Pancreas (tissue), 10 donors: ENCODE data around the gene CD74. TPM values are rescaled to one million over a fixed set of nuclear protein-coding genes. Genes with fewer than 3 reads are reported as not detected.
A peak's percentile ranks its signal among the peaks of the same experiment; 100 is the strongest.

Source experiments
- ATAC-seq, 4 donors: fragments of 200-7000 bp; cut with Tn5 transposase; one replicate each; pipeline versions ENCODE4 v1.8.0 to v1.9.1; 2020; ENCODE audit warnings: mild to moderate bottlenecking in 4 of 4, moderate library complexity in 4 of 4
- DNase-seq, 6 donors: peaks; one replicate each; pipeline ENCODE4 v3.0.0-alpha.2; 2020
- FAIRE-seq: peaks from 2 replicates; lab custom pipeline; 2012; peaks lifted over from hg19 to GRCh38; lab: Jason Lieb, UNC
- H3K27ac ChIP-seq, 4 donors: fragments of 200-600 bp; sonication (generic); 1 replicate in 3 of 4; 2 replicates in 1 of 4; pipeline versions ENCODE4 v1.5.0 to v1.8.0; 2020
- H3K27me3 ChIP-seq, 4 donors: fragments of 200-600 bp; one replicate each; pipeline ENCODE4 v1.8.0; 2021
- H3K36me3 ChIP-seq, 3 donors: fragments of 200-600 bp; sonication (generic) in 1 of 3; one replicate each; pipeline versions ENCODE4 v1.5.0 to v1.8.0; 2020 to 2021
- H3K4me1 ChIP-seq, 3 donors: fragments of 200-600 bp; one replicate each; pipeline ENCODE4 v1.8.0; 2021
- H3K4me3 ChIP-seq, 4 donors: fragments of 200-600 bp; sonication (generic) in 2 of 4; one replicate each; pipeline versions ENCODE4 v1.5.0 to v1.8.0; 2020 to 2021
- H3K9me3 ChIP-seq, 4 donors: fragments of 200-600 bp; one replicate each; pipeline ENCODE4 v1.8.0; 2021
- CTCF ChIP-seq, 4 donors: fragments of 200-600 bp; sonication (generic) in 3 of 4; IDR thresholded peaks; one replicate each; pipeline versions ENCODE4 v1.5.0 to v1.8.0; 2021; ENCODE audit warnings: antibody characterized with exemption in 4 of 4
- WGBS, 2 donors: extraction: QIAGEN DNeasy Blood & Tissue Kit; methylation state at CpG; one replicate each; pipeline ENCODE4 v1.1.7; 2013; 5-methylcytosine and 5-hydroxymethylcytosine counted together
- intact Hi-C, 3 donors: fragments of 100-400 bp; cut with DNase I; formaldehyde crosslinking; loops; one replicate each; pipeline versions ENCODE4 v1.11.1 to v1.14.2; 2022
- polyA plus RNA-seq, 2 donors: library from polyadenylated mRNA; stranded (reverse); fragments of 200-250 nt; gene quantifications; one replicate each; pipeline ENCODE4 v1.2.3, GENCODE V29; 2013
- total RNA-seq, 6 donors: library from RNA; stranded (reverse); fragmentation: NEBNext Ultra II Directional in 4 of 6; extraction: Animal tissue kit (Norgen Biotek cat#: 25700) in 4 of 6; gene quantifications; one replicate each; pipeline versions ENCODE4 v1.2.1 to v1.2.4, GENCODE V29; 2021 to 2023
- donor health status: healthy with polysubstance abuse.
- donor health status: DM: no; HTN: no; CAD: no; lungs with moderate emphysema.
- donor health status: DM: no; HTN: no; CAD: no.
- donor health status: control.
- donor health status: control.
- donor health status: Bipolar disorder and iron deficiency.
- donor health status: DM: yes; HTN: yes; CAD: no.
- donor health status: DM: no; HTN: no; CAD: no.
- donor health status: DM: no; HTN: no; CAD: no.
- donor health status: DM: yes; HTN: yes; CAD: no.

CD74 gene
- total and polyA plus RNA-seq, 8 donors, result 67.2 to 1,206 (median 139) TPM

GRCh38 chr5:150451594-150451993 lies 38.9 kb upstream of the CD74 start:
- no peak for DNase-seq
- intact Hi-C loops, result loop anchor here in 1 of 3 donors (10.0 kb wide), 1 partner anchor 393 kb away; the partner anchor contains the start of gene IRGM
- Histone ChIP-seq H3K27ac (no peak overlapping the region), H3K36me3 (peaks cover 4 to 11% (median 7%) of the 10 kb centered on the region in 3 donors), H3K4me1 (peaks cover 7 to 17% (median 8%) of the 10 kb centered on the region in 3 donors), H3K4me3 (no peak overlapping the region), H3K9me3 (no peaks in the 10 kb centered on the region), H3K27me3 (no peaks in the 10 kb centered on the region)
- ATAC-seq, result no peak
- no peak for FAIRE-seq
- TF ChIP-seq CTCF (IDR thresholded peaks at IDR 0.05), result no peak
- 86 to 100% methylated on average over 1 of the region's 1 CpG for WGBS, 2 donors

- WGBS, 2 donors, result 3% methylated on average over 58 of the region's 58 CpGs
- peaks cover 7 to 17% (median 8%) of the 10 kb centered on the region in 3 donors for H3K4me1 ChIP-seq
- H3K27me3 ChIP-seq, result no peaks in the 10 kb centered on the region
- H3K4me3 ChIP-seq, result peak within 1 kb of the TSS; percentile 57 to 70 (median 69)
- peak; percentile 96 to 99 (median 98) for ATAC-seq
- H3K36me3 ChIP-seq, result peaks cover 14 to 30% (median 26%) of the 10 kb centered on the region in 3 donors
- peak; percentile 91 to 96 (median 94) for DNase-seq
- TF ChIP-seq CTCF (IDR thresholded peaks at IDR 0.05), result peak; percentile 84 to 86 (median 85)
- no peak for FAIRE-seq
- intact Hi-C loops, result loop anchor here in 1 of 3 donors (10.0 kb wide), 1 partner anchor 395 kb away; the partner anchor contains the start of gene IRGM
- H3K9me3 ChIP-seq, result no peaks in the 10 kb centered on the region
- peak within 1 kb of the TSS; percentile 92 to 98 (median 96) for H3K27ac ChIP-seq
Observed at GRCh38 chr5:150449517-150450339, 37.0 kb upstream of the CD74 start, which contains the start of gene RPS14. TSS of gene RPS14 (minus strand) at chr5:150449739. CDS start at chr5:150447733, 2,006 bp downstream.

GRCh38 chr5:150448952-150449516 lies 36.3 kb upstream of the CD74 start:
- TF ChIP-seq CTCF (IDR thresholded peaks at IDR 0.05), result no peak
- no peak for FAIRE-seq
- no peak for DNase-seq
- Histone ChIP-seq H3K36me3 (peaks cover 14 to 37% (median 33%) of the 10 kb centered on the region in 3 donors), H3K27ac (peak overlapping the region; percentile 92 to 98 (median 96)), H3K4me1 (peaks cover 7 to 17% (median 8%) of the 10 kb centered on the region in 3 donors), H3K4me3 (peak overlapping the region; percentile 57 to 70 (median 69)), H3K9me3 (no peaks in the 10 kb centered on the region), H3K27me3 (no peaks in the 10 kb centered on the region)
- ATAC-seq, result peak; percentile 54 to 66 (median 62)
- intact Hi-C loops, result no loop called here
- WGBS, 2 donors, result 0% methylated on average over 31 of the region's 31 CpGs

- FAIRE-seq (no peak), ATAC-seq (no peak), DNase-seq (no peak)
- Histone ChIP-seq H3K36me3 (peaks cover 14 to 44% (median 37%) of the 10 kb centered on the region in 3 donors), H3K4me1 (peaks cover 7 to 17% (median 8%) of the 10 kb centered on the region in 3 donors), H3K27ac (no peak overlapping the region), H3K4me3 (peak overlapping the region; percentile 57 to 70 (median 69)), H3K9me3 (no peaks in the 10 kb centered on the region), H3K27me3 (no peaks in the 10 kb centered on the region)
- TF ChIP-seq CTCF (IDR thresholded peaks at IDR 0.05), result no peak
- 13 to 18% methylated on average over 4 of the region's 4 CpGs for WGBS, 2 donors
- intact Hi-C loops, result no loop called here
Observed at GRCh38 chr5:150448334-150448733, 35.6 kb upstream of the CD74 start.
